HK-2 (cell line): ENCODE results near the gene MTA3.

ENCODE experiments used
- DNase-seq: peaks from one replicate; pipeline ENCODE4 v3.0.0-alpha.2; 2018; ENCODE audit not compliant: unreplicated experiment

Gene MTA3

DNA sequence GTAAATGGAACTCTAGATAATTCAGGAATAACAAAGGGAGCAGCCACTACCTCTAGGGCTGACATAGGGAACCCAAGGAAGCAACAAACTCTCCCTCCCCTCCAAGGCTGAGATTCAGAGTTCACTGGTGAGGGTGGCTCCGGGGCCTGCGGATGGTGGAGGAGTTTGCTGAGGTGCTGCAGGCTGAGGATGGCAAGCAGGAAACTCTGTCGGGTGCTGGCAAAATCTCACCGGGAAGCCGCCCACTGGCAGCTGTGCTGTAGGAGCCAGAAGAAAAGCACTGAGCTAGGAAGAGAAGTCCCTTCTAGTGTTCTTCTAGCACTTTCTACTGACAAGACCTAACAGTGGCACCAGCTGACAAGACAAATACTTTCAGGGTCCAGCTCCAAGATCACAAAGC, 236.5 kb downstream of the MTA3 start:
- no peak for DNase-seq
